HG03135 (cell line): ENCODE data around the gene SNX8.
"Not testable (repeated sequence)": the region's sequence is repeated elsewhere in the genome, so short reads cannot be mapped to it uniquely, and the experiment has no call there.

ENCODE experiments used
- ATAC-seq: cut with Tn5 transposase; IDR thresholded peaks from one replicate; pipeline ENCODE4 v1.9.1; 2021; ENCODE audit warnings: mild to moderate bottlenecking, moderate library complexity; ENCODE audit not compliant: unreplicated experiment

Gene SNX8

GRCh38 chr7:2330493-2330892 is 16.3 kb upstream of the SNX8 start:
- ATAC-seq, result no peak

- ATAC-seq, result no peak
Observed at GRCh38 chr7:2326951-2327350, 12.7 kb upstream of the SNX8 start.

GRCh38 chr7:2325162-2325561 is 10.9 kb upstream of the SNX8 start:
- ATAC-seq, result no peak

GRCh38 chr7:2321020-2321419 is 6.8 kb upstream of the SNX8 start:
- ATAC-seq, result no peak

- no peak for ATAC-seq
Observed at GRCh38 chr7:2317556-2318293, 3.5 kb upstream of the SNX8 start.

- ATAC-seq, result no peak
Observed at GRCh38 chr7:2316578-2316977, 2.3 kb upstream of the SNX8 start.

GRCh38 chr7:2315787-2316186 is 1.5 kb upstream of the SNX8 start:
- no peak for ATAC-seq

GRCh38 chr7:2314956-2315530 is 802 bp upstream of the SNX8 start:
- not testable (repeated sequence) for ATAC-seq

GRCh38 chr7:2313450-2314208 is 612 bp downstream of the SNX8 start:
- peak; percentile 25 for ATAC-seq

- ATAC-seq, result no peak
Observed at GRCh38 chr7:2312267-2312929, 1.8 kb downstream of the SNX8 start.

DNA sequence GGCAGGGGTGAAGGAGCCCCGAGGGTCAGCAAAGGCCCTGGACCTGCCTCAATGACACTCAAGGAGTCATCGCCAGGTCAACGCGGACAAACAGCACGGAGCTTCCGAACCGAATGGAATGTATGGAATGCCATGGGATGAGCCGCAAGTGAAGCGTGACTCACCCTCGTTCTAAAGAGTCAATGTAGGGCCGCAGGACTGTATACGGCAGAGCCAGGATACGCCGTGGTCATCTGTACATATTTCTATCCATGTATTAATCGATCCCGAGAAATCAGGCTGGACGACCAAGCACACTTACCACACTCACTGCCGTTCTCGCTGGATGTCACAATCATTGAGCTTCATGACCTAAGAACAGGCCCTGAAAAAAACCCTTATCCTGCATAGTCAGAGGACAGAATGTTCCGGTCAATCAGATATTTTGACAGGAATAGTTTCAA is 4.3 kb downstream of the SNX8 start:
- ATAC-seq, result no peak

- ATAC-seq, result no peak
Observed at GRCh38 chr7:2307690-2308107, 6.5 kb downstream of the SNX8 start.

- no peak for ATAC-seq
Observed at GRCh38 chr7:2306688-2307087, 7.6 kb downstream of the SNX8 start.

- not testable (repeated sequence) for ATAC-seq
Observed at GRCh38 chr7:2305258-2305657, 9.0 kb downstream of the SNX8 start.

DNA sequence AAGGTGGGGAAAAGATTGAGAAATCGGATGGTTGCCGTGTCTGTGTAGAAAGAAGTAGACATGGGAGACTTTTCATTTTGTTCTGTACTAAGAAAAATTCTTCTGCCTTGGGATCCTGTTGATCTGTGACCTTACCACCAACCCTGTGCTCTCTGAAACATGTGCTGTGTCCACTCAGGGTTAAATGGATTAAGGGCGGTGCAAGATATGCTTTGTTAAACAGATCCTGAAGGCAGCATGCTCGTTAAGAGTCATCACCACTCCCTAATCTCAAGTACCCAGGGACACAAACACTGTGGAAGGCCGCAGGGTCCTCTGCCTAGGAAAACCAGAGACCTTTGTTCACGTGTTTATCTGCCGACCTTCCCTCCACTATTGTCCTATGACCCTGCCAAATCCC is 10.7 kb downstream of the SNX8 start:
- not testable (repeated sequence) for ATAC-seq

DNA sequence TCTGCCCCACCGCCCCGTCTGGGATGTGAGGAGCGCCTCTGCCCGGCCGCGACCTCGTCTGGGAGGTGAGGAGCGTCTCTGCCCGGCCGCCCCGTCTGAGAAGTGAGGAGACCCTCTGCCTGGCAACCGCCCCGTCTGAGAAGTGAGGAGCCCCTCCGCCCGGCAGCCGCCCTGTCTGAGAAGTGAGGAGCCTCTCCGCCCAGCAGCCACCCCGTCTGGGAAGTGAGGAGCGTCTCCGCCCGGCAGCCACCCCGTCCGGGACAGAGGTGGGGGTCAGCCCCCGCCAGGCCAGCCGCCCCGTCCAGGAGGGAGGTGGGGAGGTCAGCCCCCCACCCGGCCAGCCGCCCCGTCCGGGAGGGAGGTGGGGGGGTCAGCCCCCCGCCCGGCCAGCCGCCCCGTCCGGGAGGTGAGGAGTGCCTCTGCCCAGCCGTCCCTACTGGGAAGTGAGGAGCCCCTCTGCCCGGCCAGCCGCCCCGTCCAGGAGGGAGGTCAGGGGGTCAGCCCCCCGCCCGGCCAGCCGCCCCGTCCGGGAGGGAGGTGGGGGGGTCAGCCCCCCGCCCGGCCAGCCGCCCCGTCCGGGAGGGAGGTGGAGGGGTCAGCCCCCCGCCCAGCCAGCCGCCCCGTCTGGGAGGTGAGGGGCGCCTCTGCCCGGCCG is 11.4 kb downstream of the SNX8 start:
- ATAC-seq, result not testable (repeated sequence)

DNA sequence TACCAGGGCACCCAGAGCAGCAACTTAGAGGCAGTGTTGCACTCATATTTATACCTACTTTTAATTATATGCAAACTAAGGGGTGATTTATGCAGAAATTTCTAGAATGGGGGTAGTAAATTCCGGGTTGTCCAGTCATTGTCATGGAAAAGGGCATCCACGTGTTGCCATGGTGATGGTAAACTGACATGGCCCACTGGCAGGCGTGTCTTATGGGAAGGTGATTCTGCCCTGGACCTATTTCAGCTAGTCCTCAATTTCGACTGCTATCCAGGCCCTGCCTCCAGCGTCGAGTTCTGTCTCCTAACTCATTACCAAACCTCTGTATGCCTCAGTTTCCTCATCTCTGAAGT is 12.8 kb downstream of the SNX8 start:
- ATAC-seq, result no peak

DNA sequence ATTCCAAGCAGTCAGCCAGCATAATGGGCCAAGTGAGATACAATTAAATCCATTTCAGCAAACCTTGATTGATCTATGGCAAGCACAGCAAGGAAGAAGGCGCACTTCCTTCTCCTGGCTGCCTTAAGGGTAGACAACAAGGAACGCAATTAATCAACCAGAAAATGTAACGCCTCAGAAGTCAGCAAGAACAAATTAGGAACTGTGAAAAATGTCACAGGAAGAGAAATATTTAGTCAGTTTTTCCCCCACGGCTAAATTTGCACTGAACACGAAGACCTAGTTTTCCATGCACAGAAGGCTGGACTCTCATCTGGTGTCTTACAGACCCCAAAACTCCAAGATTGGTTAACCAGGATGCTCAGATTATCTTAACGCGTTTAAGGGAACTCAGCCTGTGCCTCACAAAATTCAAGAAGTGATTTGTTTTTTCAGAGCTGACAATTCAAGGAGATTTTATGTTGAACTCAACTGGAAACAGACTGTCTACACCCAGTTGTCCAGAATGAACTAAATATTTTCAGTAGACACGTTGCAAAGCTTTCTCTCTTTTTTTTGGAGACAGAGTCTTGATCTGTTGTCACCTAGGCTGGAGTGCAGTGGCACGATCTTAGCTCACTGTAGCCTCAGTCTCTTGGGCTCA is 14.2 kb downstream of the SNX8 start:
- no peak for ATAC-seq

DNA sequence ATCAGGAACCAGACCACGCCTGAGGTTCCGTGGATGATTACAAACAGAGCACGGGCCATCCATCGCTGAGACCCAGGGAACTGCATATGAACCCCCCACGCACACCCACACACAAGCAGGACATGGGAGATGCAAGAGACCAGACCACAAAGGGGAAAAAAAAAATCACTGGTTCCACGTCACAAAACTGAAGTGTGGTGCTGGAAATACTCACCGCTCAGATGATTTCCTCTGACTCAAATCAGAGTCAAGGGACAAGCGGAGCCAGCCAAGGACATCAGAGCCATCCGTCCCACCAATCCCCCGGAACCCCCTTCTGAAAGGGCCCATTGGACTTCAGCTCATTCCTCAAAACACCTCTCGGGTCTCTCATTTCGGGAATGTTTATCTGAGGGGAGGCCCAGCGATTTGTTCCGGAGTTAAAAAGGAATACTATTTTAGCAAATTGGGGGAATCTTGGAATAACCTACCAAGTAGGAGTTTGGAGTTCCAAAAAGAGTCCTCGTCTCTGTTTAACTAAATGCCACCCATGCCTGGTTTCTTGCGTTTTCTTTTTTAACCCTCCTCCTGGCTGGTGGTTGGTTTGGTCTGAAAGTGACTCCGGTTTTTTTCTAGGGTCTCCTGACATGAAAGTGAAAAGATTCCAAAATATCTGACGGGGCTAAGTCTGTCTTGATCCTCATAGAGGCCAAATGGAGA is 15.0 kb downstream of the SNX8 start:
- ATAC-seq, result peak; percentile 55

GRCh38 chr7:2296832-2297231 is 17.4 kb downstream of the SNX8 start:
- ATAC-seq, result no peak
